Embryonic facial prominence (tissue), 1 donor: Measurements from ENCODE around the gene OTUD1.
"Not testable (repeated sequence)": the region's sequence is repeated elsewhere in the genome, so short reads cannot be mapped to it uniquely, and the experiment has no call there.

ENCODE experiments used
- DNase-seq: peaks from one replicate; pipeline ENCODE4 v3.0.0-alpha.2; 2016; ENCODE audit errors: extremely low spot score

Gene OTUD1, protein sequence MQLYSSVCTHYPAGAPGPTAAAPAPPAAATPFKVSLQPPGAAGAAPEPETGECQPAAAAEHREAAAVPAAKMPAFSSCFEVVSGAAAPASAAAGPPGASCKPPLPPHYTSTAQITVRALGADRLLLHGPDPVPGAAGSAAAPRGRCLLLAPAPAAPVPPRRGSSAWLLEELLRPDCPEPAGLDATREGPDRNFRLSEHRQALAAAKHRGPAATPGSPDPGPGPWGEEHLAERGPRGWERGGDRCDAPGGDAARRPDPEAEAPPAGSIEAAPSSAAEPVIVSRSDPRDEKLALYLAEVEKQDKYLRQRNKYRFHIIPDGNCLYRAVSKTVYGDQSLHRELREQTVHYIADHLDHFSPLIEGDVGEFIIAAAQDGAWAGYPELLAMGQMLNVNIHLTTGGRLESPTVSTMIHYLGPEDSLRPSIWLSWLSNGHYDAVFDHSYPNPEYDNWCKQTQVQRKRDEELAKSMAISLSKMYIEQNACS

DNA sequence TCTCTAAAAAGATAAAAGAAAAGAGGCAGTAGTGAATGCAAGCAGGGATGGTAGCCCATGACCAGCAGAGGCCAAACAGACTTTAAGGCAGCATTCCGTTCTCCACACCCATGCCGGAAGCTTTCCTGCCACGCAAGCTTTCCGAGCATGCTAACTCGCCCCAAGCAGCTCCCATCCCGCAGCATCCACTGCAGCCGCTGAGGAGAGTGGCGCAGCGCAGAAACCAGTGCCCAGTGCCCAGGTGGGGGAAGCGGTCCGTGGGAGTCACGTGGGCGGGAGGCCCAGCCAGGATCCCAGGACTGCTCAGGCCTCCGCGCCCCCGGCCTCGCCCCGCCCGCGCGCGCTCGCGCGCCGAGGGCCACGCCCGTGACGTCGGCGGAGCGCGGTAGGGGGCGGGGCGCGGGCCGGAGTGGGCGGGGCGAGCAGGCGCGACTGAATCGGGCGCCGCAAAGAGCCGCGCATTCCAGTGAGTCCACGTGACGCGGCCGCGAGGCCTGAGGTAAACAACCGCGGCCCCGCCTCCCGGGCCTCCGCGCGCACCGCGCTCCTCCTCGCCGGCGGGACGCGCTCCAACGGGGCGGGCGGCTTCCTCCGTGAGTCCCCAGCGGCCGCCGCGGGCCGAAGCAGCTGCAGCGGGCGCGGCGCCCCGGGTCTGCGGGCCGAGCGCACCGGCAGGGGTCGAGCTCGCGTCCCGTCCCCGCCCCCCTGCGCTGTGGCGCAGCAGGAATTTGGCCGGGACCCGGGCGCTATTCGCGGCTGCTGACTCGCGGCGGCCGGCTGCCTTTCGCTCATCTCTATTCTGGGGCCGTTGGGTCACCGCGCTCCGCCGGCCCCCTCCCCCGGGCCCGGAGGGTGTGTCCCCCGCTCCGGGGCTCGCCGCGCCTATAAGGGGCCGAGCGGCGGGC, at the start of gene OTUD1:
Gene OTUD1, plus strand, starts transcription at position 529 of the 905 bp plus-strand sequence. CDS start 383 bp downstream, outside the sequence.
- DNase-seq: peak; percentile 75

DNA sequence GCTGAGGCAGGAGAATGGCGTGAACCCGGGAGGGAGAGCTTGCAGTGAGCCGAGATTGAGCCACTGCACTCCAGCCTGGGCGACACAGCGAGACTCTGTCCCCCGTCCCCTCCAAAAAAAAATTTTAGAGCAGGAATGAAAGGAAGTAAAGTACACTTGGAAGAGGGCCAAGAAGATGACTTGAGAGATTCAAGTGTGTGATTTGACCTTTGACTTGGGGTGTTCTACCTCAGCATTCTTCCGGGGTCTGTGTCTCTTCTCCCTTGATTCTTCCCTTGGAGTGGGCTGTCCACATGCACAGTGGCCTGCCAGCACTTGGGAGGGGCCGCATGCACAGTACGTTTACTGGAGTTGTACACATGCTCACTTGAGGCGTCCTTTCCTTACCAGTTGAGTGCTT, 48.5 kb upstream of the OTUD1 start:
- DNase-seq: not testable (repeated sequence)

DNA sequence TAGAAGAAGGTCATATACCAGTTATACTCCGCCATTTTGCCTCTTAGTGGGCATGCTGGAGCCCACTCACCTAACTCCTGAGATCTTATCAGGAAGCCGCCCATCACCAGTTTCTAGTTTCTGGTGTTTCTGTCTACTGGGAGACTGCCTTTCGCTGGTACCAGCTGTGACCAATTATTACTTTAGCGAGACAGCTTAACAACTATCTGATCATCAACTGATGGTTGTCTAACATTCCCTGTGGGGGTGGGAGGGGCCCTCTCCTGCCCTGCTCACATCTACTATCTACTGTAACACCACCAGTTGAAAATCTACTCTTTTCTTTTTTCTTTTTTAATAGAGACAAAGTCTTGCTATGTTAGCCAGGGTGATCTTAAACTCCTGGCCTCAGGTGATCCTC, 48.1 kb upstream of the OTUD1 start:
- no peak for DNase-seq

DNA sequence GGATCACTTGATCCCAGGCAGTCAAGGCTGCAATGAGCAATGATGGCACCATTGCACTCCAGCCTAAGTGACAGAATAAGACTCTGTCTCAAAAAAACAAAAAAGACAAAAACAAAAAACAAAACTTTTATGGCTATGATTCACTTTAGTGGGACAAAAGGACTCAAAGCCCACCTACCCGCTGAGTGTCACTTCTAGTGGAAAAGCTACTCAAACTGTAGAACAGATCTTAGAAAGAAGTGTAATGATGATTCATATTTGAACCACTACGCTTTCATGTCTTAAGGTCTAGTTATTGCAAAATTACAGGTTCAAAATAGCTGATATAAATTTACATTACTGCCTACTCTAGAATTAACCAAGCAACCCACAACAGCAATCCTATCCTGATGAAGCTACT, 47.1 kb upstream of the OTUD1 start:
- no peak for DNase-seq

- DNase-seq: no peak
These were observed 43.9 kb upstream of the OTUD1 start for GRCh38 chr10:23395017-23395416.

DNA sequence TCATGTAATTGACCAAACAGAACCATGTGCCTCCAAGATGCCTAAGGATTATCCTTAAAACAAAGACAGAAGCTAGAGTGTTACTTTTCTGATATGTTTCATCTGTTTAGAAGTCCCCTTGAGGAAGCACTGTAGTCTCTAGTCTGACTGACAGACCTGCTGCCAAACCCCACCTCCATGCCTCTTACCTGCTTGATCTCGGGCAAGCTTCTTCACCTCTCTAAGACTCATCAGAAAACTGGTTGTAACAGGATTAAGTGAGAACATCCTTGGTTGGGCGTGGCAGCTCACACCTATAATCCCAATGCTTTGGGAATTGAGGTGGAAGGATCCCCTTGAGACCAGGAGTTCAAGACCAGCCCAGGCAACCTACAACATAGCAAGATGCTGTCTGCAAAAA, 42.2 kb upstream of the OTUD1 start:
- DNase-seq: no peak

- DNase-seq: no peak
These were observed 39.2 kb upstream of the OTUD1 start for GRCh38 chr10:23399701-23400144.

GRCh38 chr10:23402856-23403255, 36.0 kb upstream of the OTUD1 start:
- DNase-seq: no peak

DNA sequence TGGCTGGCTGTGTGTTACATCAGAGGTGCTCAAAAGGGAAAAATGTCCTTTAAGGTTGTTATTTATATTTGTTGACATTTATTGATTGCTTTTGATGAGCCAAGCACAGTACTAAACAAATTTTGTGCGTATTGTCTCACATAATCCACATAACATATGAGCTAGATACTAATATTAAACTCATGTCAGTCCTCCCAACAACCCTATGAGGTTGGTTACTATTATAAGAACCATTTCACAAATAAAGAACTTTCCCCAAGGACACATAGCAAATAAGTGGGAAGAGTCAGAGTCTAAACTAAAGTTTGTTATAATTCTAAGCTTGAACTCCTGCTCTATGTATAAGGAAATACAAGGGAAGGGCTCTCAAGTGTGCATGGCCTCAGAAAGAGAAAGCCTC, 35.6 kb upstream of the OTUD1 start:
- no peak for DNase-seq

- no peak for DNase-seq
These were observed 35.2 kb upstream of the OTUD1 start for GRCh38 chr10:23403719-23404118.

- no peak for DNase-seq
These were observed 34.4 kb upstream of the OTUD1 start for GRCh38 chr10:23404461-23404980.

GRCh38 chr10:23405540-23405939, 33.3 kb upstream of the OTUD1 start:
- no peak for DNase-seq

GRCh38 chr10:23406409-23406808, 32.5 kb upstream of the OTUD1 start:
- no peak for DNase-seq

GRCh38 chr10:23408330-23408976, 30.4 kb upstream of the OTUD1 start:
- DNase-seq: no peak

- DNase-seq: no peak
These were observed 26.7 kb upstream of the OTUD1 start for GRCh38 chr10:23412223-23412622.

DNA sequence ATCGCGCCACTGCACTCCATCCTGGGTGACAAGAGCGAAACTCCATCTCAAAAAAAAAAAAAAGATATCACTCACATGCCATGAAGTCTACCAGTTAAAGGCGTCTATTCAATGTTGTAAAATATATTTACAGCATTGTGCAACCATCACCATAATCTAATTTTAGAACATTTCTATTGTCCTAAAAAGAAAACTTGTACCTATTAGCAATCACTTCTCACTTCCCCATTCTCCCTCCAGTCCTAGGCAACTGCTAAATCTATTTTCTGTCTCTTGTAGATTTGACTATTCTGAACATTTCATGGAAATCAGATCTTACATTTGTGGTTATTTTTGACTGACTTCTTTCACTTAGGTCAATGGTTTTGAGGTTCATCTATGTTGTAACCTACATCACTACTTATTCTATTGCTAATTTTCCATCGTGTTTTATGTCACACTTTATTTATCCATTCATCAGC, 25.2 kb upstream of the OTUD1 start:
- DNase-seq: no peak

DNA sequence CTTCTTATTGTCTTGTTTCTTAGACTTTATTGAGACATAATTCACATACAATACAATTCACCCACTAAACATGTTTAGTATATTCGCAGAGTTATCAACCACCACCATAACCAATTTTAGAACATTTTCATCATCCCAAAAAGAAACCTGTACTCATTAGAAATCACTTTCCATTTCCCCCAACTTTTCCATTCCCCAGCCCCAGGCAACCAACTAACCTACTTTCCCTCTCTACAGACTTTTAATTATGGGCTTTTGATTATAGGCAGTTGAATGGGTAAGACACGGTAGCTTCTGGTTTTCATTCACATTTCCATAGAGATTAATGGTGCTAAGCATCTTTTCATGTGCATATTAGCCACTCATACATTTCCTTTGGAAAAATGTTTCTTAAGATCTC, 24.2 kb upstream of the OTUD1 start:
- no peak for DNase-seq

DNA sequence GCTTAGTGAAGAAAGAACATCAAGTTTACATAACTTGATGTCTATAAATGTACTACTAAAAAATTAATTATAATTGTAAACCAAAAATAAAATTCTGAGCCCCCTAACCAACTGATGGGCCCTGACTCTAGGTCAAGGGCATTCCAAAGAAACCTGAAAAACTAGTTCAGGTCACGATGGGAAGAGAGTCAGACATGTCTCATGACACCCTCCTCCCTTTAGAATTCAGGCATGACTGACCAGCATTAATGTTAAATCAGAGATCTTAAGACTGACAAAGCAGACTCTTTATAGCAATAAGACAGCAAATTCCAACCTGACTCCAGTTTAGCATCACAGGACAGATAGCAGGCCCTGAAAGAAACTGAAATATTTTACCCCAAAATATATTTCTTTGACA, 21.6 kb upstream of the OTUD1 start:
- DNase-seq: no peak

DNA sequence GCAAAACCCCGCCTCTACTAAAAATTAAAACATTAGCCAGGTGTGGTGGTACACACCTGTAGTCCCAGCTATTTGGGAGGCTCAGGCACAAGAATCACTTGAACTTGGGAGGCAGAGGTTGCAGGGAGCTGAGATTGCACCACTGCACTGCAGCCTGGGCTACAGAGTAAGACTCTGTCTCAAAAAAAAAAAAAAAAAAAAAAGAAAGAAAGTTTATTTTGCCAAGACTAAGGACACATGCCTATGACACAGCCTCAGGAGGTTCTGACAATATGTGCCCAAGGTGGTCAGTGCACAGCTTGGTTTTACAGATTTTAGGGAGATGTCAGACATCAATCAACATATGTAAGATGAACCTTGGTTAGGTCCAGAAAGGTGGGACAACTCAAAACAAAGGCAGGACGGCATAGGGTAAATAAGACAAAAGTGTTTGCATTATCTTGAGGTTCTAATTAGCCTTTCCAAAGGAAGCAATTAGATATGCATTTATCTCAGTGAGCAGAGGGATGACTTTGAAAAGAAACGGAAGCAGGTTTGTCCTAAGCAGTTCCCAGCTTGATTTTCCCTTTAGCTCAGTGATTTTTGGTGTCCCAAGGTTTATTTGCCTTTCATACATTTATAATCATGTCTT, 20.7 kb upstream of the OTUD1 start:
- DNase-seq: no peak

- no peak for DNase-seq
These were observed 19.7 kb upstream of the OTUD1 start for GRCh38 chr10:23419201-23419600.

DNA sequence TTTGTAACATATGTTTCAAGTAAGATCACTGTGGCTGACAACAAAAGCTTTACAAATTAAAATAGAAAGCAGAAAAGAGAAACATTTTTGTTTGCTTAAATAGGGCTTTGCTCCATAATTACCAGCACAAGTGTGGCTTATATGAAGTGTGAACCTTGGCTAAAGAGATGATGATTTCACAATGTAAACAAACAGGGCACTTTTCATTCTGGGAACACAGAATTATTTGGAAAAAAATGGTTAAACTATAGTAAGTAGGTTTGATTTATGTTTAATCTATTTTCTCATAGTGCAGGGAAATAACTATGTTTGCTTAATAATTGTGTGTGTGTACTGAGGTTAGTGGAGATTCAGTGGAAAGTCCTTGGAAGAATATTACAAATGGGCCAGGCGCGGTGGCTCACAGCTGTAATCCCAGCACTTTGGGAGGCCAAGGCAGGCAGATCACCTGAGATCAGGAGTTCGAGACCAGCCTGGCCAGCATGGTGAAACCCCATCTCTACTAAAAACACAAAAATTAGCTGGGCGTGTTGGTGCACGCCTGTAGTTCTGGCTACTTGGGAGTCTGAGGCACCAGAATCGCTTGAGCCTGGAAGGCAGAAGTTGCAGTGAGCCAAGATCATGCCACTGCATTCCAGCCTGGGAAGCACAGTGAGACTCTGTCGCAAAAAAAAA, 19.1 kb upstream of the OTUD1 start:
- DNase-seq: no peak
